ENCODE measurements around the gene FAM83F. TPM values are rescaled to one million over a fixed set of nuclear protein-coding genes. Genes with fewer than 3 reads are reported as not detected.

Gene FAM83F
- total and polyA plus RNA-seq, 10 of the 15 experiments (the other 5 are each of a cell fraction or from before 2014, with no cell fraction given), result 0.01 to 0.05 (median 0.01) TPM; not detected in 7

GRCh38 chr22:39959640-39960447 lies 34.9 kb upstream of the FAM83F start, which contains the start of gene TMA7B (continued):
- TF ChIP-seq IKZF1 (conservative IDR thresholded peaks at IDR 0.05) (no peak), ZNF274 (IDR thresholded peaks at IDR 0.05; ENCODE audit: insufficient read depth, insufficient read length) (no peak), BCL11A (IDR thresholded peaks at IDR 0.05; ENCODE audit: low read depth, low read length) (no peak), STAT3 (IDR thresholded peaks at IDR 0.05; ENCODE audit: low read depth, low read length) (no peak), IRF3 (IDR thresholded peaks at IDR 0.05) (no peak), POLR2AphosphoS2 (IDR thresholded peaks at IDR 0.05; ENCODE audit: low read depth, low read length) (no peak), TCF3 (IDR thresholded peaks at IDR 0.05; ENCODE audit: borderline replicate concordance, insufficient read depth, low read depth, low read length) (no peak), CHD4 (IDR thresholded peaks at IDR 0.05) (no peak), SIX5 (IDR thresholded peaks at IDR 0.05; ENCODE audit: low read depth, low read length, severe bottlenecking) (no peak)

All from GM12878 (cell line).